Right lobe of liver (tissue), 4 donors: ENCODE results near the gene STPG3.

ENCODE experiments used
- POLR2A ChIP-seq: fragments of 450-650 bp; IDR thresholded peaks from one replicate; pipeline ENCODE4 v1.6.1; 2017; ENCODE audit warnings: antibody characterized with exemption, mild to moderate bottlenecking
- TF ChIP-seq, protein P1 (sequence below), 4 donors: fragments of 200-600 bp in 3 of 4; fragments of 450-650 bp in 1 of 4; IDR thresholded peaks; one replicate each; pipeline versions ENCODE4 v1.5.1 to v1.8.0; 2016 to 2022; ENCODE audit warnings: antibody characterized with exemption in 4 of 4, mild to moderate bottlenecking in 2 of 4
- donor health status: DM: no; HTN: no; CAD: no.
- donor health status: DM: no; HTN: no; CAD: no.
- donor health status: DM: no; HTN: yes; CAD: no.

DNA sequence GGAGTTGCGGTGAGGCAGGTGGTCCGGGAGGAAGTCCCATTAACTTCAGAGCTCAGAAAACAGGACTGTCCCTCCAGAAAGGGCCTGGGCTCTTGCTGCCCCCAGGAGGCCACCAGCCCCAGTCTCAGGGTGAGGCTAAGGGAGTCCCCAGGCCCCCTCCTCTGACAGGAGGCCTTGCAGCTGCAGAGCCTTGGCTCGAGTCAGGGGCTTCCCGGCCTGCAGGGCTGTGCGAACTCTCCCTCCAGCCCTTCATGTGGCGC, 3.2 kb upstream of the STPG3 start:
- TF ChIP-seq, protein P1, sequence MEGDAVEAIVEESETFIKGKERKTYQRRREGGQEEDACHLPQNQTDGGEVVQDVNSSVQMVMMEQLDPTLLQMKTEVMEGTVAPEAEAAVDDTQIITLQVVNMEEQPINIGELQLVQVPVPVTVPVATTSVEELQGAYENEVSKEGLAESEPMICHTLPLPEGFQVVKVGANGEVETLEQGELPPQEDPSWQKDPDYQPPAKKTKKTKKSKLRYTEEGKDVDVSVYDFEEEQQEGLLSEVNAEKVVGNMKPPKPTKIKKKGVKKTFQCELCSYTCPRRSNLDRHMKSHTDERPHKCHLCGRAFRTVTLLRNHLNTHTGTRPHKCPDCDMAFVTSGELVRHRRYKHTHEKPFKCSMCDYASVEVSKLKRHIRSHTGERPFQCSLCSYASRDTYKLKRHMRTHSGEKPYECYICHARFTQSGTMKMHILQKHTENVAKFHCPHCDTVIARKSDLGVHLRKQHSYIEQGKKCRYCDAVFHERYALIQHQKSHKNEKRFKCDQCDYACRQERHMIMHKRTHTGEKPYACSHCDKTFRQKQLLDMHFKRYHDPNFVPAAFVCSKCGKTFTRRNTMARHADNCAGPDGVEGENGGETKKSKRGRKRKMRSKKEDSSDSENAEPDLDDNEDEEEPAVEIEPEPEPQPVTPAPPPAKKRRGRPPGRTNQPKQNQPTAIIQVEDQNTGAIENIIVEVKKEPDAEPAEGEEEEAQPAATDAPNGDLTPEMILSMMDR (IDR thresholded peaks at IDR 0.05) = no peak
- no peak for TF ChIP-seq POLR2A
